ENCODE results near the gene MRPL49.

Gene MRPL49

DNA sequence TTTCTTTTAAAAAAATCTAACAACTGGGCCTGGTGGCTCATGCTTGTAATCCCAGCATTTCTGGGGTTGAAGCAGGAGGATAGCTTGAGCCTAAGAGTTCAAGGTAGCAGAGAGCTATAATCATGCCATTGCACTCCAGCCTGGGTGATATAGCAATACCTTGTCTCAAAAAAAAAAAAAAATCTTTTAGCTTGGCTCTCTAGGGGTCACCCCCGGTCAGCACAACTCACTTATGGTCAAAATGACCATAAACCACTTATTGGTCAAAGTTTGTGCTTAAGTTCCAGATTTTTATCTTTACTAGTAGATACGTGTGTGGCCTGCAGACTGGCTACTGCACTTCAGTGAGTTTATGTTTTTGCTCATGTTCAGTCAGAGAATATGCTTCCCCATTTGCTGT is 41.6 kb downstream of the MRPL49 start:
- no peak overlapping the region for H3K27ac ChIP-seq (ENCODE audit: low read length)
- no peak overlapping the region for H3K4me3 ChIP-seq (ENCODE audit: low read length)
- no peak overlapping the region for H3K9ac ChIP-seq (ENCODE audit: low read length)
- H3K79me2 ChIP-seq (ENCODE audit: low read length): no peaks in the 10 kb centered on the region
- TF ChIP-seq, protein P1, sequence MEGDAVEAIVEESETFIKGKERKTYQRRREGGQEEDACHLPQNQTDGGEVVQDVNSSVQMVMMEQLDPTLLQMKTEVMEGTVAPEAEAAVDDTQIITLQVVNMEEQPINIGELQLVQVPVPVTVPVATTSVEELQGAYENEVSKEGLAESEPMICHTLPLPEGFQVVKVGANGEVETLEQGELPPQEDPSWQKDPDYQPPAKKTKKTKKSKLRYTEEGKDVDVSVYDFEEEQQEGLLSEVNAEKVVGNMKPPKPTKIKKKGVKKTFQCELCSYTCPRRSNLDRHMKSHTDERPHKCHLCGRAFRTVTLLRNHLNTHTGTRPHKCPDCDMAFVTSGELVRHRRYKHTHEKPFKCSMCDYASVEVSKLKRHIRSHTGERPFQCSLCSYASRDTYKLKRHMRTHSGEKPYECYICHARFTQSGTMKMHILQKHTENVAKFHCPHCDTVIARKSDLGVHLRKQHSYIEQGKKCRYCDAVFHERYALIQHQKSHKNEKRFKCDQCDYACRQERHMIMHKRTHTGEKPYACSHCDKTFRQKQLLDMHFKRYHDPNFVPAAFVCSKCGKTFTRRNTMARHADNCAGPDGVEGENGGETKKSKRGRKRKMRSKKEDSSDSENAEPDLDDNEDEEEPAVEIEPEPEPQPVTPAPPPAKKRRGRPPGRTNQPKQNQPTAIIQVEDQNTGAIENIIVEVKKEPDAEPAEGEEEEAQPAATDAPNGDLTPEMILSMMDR (IDR thresholded peaks at IDR 0.05; ENCODE audit: low read length): no peak
- TF ChIP-seq EZH2 (optimal IDR thresholded peaks at IDR 0.05; ENCODE audit: low read depth, low read length) (no peak), EZH2phosphoT487 (IDR thresholded peaks at IDR 0.05; ENCODE audit: low read length) (no peak)
- H3K36me3 ChIP-seq (replicated peaks; ENCODE audit: insufficient read depth, low read length): no peaks in the 10 kb centered on the region
- no peak overlapping the region for H3K4me2 ChIP-seq (ENCODE audit: low read depth, low read length)
- no peaks in the 10 kb centered on the region for H3F3A ChIP-seq (ENCODE audit: insufficient read depth, low read length)
- DNase-seq: no peak
- H3K4me1 ChIP-seq (ENCODE audit: low read length): 0 out of 2 replicates have a peak, but pooled peaks cover 8% of the 10 kb centered on the region
- H3K27me3 ChIP-seq (replicated peaks; ENCODE audit: insufficient read depth, low read length): no peaks in the 10 kb centered on the region
- H3K9me3 ChIP-seq (replicated peaks; ENCODE audit: insufficient read depth, low read length): no peaks in the 10 kb centered on the region
- no peaks in the 10 kb centered on the region for H4K20me1 ChIP-seq (ENCODE audit: insufficient read depth, low read length)
- H3K9me2 ChIP-seq (replicated peaks; ENCODE audit: insufficient read depth, low read length): no peaks in the 10 kb centered on the region
- no peak overlapping the region for H2AFZ ChIP-seq (ENCODE audit: low read length)

DNA sequence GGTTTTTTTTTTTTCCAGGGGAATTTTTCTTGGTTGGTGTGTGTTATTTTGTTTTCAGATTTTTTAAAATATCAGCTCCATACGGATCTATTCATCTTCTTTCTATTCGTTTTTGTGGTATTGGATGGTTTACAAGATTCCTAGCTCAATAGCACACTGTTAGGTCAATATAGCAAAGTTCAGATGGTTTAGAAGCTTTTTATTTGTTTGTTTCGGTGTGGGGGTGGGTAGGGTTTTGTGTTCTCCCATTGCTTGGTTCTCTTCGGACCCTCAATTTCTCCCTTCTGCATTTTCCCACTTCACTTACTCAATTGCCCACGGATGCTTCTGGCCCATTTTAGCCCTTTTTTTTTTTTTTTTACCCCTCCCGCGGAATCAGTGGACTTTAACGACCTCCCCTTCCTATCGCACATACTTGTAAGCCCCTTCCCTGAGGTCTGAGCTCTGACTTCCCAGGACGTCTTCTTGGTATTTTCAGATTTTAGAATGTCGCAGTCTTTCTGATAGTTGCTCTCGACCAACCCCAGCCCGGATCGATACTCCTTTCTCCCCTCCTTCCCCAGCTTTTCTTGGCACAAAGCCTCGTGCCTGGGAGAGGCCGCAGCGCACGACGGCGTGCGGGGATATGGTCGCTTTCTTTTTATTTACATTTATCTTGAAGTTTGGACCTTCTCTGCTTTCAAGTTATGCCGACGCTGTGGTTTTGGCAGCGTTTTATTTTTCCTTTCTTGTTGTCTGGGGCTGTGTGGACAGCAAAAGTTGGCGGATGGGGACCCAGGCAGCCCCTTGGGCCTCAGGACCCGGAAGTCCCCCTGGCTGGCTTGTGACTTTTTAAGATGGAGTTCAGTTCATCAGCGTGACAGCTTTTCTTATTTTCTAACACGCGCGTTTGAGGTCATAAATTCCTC is 43.5 kb downstream of the MRPL49 start:
- H3K4me3 ChIP-seq (ENCODE audit: low read length): no peak overlapping the region
- no peaks in the 10 kb centered on the region for H3K36me3 ChIP-seq (replicated peaks; ENCODE audit: insufficient read depth, low read length)
- H4K20me1 ChIP-seq (ENCODE audit: insufficient read depth, low read length): no peaks in the 10 kb centered on the region
- no peaks in the 10 kb centered on the region for H3K27me3 ChIP-seq (replicated peaks; ENCODE audit: insufficient read depth, low read length)
- no peaks in the 10 kb centered on the region for H3K9me3 ChIP-seq (replicated peaks; ENCODE audit: insufficient read depth, low read length)
- no peak overlapping the region for H3K9ac ChIP-seq (ENCODE audit: low read length)
- no peak for DNase-seq
- H3K79me2 ChIP-seq (ENCODE audit: low read length): no peaks in the 10 kb centered on the region
- no peaks in the 10 kb centered on the region for H3K4me1 ChIP-seq (ENCODE audit: low read length)
- no peaks in the 10 kb centered on the region for H3K9me2 ChIP-seq (replicated peaks; ENCODE audit: insufficient read depth, low read length)
- no peak overlapping the region for H3K27ac ChIP-seq (ENCODE audit: low read length)
- H2AFZ ChIP-seq (ENCODE audit: low read length): no peak overlapping the region
- TF ChIP-seq EZH2phosphoT487 (IDR thresholded peaks at IDR 0.05; ENCODE audit: low read length): no peak
- TF ChIP-seq EZH2 (optimal IDR thresholded peaks at IDR 0.05; ENCODE audit: low read depth, low read length): no peak
- TF ChIP-seq, protein P1 (IDR thresholded peaks at IDR 0.05; ENCODE audit: low read length): no peak
- no peak overlapping the region for H3K4me2 ChIP-seq (ENCODE audit: low read depth, low read length)
- no peaks in the 10 kb centered on the region for H3F3A ChIP-seq (ENCODE audit: insufficient read depth, low read length)

DNA sequence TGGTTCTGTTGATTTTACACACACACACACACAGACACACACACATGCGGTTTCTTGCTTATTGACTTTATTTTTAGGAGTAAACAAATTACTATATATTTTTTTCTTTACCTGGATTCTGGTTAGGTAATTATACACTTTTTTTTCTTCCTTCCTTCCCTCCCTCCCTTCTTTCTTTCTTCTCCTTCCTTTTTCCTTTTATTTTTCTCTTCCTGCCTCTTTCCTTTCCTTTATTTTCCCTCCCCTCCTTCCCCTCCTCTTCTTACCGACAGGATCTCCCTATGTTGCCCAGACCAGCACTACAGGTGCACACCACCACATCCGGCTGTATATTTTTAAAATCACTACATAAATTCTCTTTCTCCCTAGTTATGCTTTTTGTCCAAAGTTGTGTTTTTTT is 44.8 kb downstream of the MRPL49 start:
- H2AFZ ChIP-seq (ENCODE audit: low read length): no peak overlapping the region
- no peak overlapping the region for H3K4me3 ChIP-seq (ENCODE audit: low read length)
- no peaks in the 10 kb centered on the region for H3K27me3 ChIP-seq (replicated peaks; ENCODE audit: insufficient read depth, low read length)
- no peaks in the 10 kb centered on the region for H3K9me2 ChIP-seq (replicated peaks; ENCODE audit: insufficient read depth, low read length)
- H3K9ac ChIP-seq (ENCODE audit: low read length): no peak overlapping the region
- H4K20me1 ChIP-seq (ENCODE audit: insufficient read depth, low read length): no peaks in the 10 kb centered on the region
- no peaks in the 10 kb centered on the region for H3K36me3 ChIP-seq (replicated peaks; ENCODE audit: insufficient read depth, low read length)
- DNase-seq: no peak
- no peak overlapping the region for H3K4me2 ChIP-seq (ENCODE audit: low read depth, low read length)
- no peaks in the 10 kb centered on the region for H3K4me1 ChIP-seq (ENCODE audit: low read length)
- H3F3A ChIP-seq (ENCODE audit: insufficient read depth, low read length): no peaks in the 10 kb centered on the region
- H3K9me3 ChIP-seq (replicated peaks; ENCODE audit: insufficient read depth, low read length): no peaks in the 10 kb centered on the region
- H3K79me2 ChIP-seq (ENCODE audit: low read length): no peaks in the 10 kb centered on the region
- H3K27ac ChIP-seq (ENCODE audit: low read length): no peak overlapping the region
- TF ChIP-seq EZH2 (optimal IDR thresholded peaks at IDR 0.05; ENCODE audit: low read depth, low read length): no peak
- TF ChIP-seq EZH2phosphoT487 (IDR thresholded peaks at IDR 0.05; ENCODE audit: low read length): no peak
- TF ChIP-seq, protein P1 (IDR thresholded peaks at IDR 0.05; ENCODE audit: low read length): no peak

Measured in MM.1S (cell line).